EH (cell line): ENCODE results near the gene ZNF627.
A peak's percentile ranks its signal among the peaks of the same experiment; 100 is the strongest.
"Not testable (repeated sequence)": the region's sequence is repeated elsewhere in the genome, so short reads cannot be mapped to it uniquely, and the experiment has no call there.

ENCODE experiments used
- DNase-seq: peaks from one replicate; pipeline ENCODE4 v3.0.0-alpha.2; 2015; ENCODE audit warnings: low read depth

ZNF627 gene

GRCh38 chr19:11624069-11624463 lies 26.8 kb downstream of the ZNF627 start:
- peak; percentile 78 for DNase-seq

GRCh38 chr19:11626252-11626651 lies 29.0 kb downstream of the ZNF627 start:
- no peak for DNase-seq

GRCh38 chr19:11633223-11633622 lies 35.9 kb downstream of the ZNF627 start:
- DNase-seq: no peak

- not testable (repeated sequence) for DNase-seq
These were observed 36.9 kb downstream of the ZNF627 start for GRCh38 chr19:11634018-11634662.

GRCh38 chr19:11639245-11639601 lies 41.9 kb downstream of the ZNF627 start:
- no peak for DNase-seq

GRCh38 chr19:11639602-11640471 lies 42.6 kb downstream of the ZNF627 start:
- DNase-seq: peak; percentile 94

- DNase-seq: no peak
These were observed 44.0 kb downstream of the ZNF627 start for GRCh38 chr19:11641244-11641643.

GRCh38 chr19:11642902-11643301 lies 45.6 kb downstream of the ZNF627 start:
- DNase-seq: no peak

GRCh38 chr19:11649941-11650340 lies 52.7 kb downstream of the ZNF627 start:
- DNase-seq: peak; percentile 20

- no peak for DNase-seq
These were observed 53.8 kb downstream of the ZNF627 start for GRCh38 chr19:11651062-11651461.

GRCh38 chr19:11652056-11652455 lies 54.8 kb downstream of the ZNF627 start:
- DNase-seq: no peak

GRCh38 chr19:11652492-11652891 lies 55.2 kb downstream of the ZNF627 start:
- DNase-seq: no peak

GRCh38 chr19:11656535-11656934 lies 59.3 kb downstream of the ZNF627 start:
- DNase-seq: no peak

GRCh38 chr19:11657307-11657706 lies 60.0 kb downstream of the ZNF627 start:
- DNase-seq: no peak

- no peak for DNase-seq
These were observed 61.7 kb downstream of the ZNF627 start for GRCh38 chr19:11658970-11659369.

- DNase-seq: peak; percentile 36
These were observed 62.3 kb downstream of the ZNF627 start for GRCh38 chr19:11659612-11660011.

- no peak for DNase-seq
These were observed 65.0 kb downstream of the ZNF627 start for GRCh38 chr19:11662278-11662677.

GRCh38 chr19:11663181-11663591 lies 65.9 kb downstream of the ZNF627 start:
- DNase-seq: no peak
